ENCODE measurements around the gene DGKB.

The DGKB gene

DNA sequence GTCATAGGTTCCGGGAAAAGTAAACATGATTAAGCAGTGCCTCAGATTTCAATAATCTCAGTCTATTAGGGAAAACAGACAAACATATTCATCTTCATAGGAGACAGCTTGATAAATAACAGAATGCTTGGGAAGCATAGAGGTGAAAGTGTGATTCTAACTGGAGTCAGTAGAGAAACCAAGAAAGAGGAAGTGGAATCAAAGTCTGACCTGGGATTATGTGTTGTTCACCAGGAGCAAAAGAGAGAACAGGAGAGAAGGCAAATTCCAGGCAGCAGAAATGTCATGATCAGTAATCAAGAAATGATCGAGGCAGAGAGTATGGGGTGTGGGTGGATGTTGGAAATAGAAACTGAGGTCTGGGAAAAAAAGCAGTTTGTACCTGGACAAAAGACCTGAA lies 43.7 kb downstream of the DGKB start:
- Histone ChIP-seq H3K4me1 (ENCODE audit: insufficient read depth, poor library complexity, severe bottlenecking) (no peaks in the 10 kb centered on the region), H3K4me3 (ENCODE audit: severe bottlenecking) (no peak overlapping the region), H3K9me3 (ENCODE audit: severe bottlenecking) (no peaks in the 10 kb centered on the region), H3K27me3 (ENCODE audit: insufficient read depth, poor library complexity, severe bottlenecking) (peaks cover 3% of the 10 kb centered on the region), H3K27ac (ENCODE audit: poor library complexity, severe bottlenecking) (no peak overlapping the region), H3K36me3 (ENCODE audit: low read depth) (no peaks in the 10 kb centered on the region)
- DNase-seq (ENCODE audit: low spot score), result no peak
- no peak for ATAC-seq (ENCODE audit: low read depth)
- TF ChIP-seq, protein P1, sequence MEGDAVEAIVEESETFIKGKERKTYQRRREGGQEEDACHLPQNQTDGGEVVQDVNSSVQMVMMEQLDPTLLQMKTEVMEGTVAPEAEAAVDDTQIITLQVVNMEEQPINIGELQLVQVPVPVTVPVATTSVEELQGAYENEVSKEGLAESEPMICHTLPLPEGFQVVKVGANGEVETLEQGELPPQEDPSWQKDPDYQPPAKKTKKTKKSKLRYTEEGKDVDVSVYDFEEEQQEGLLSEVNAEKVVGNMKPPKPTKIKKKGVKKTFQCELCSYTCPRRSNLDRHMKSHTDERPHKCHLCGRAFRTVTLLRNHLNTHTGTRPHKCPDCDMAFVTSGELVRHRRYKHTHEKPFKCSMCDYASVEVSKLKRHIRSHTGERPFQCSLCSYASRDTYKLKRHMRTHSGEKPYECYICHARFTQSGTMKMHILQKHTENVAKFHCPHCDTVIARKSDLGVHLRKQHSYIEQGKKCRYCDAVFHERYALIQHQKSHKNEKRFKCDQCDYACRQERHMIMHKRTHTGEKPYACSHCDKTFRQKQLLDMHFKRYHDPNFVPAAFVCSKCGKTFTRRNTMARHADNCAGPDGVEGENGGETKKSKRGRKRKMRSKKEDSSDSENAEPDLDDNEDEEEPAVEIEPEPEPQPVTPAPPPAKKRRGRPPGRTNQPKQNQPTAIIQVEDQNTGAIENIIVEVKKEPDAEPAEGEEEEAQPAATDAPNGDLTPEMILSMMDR (IDR thresholded peaks at IDR 0.05; ENCODE audit: poor library complexity, severe bottlenecking), result no peak

DNA sequence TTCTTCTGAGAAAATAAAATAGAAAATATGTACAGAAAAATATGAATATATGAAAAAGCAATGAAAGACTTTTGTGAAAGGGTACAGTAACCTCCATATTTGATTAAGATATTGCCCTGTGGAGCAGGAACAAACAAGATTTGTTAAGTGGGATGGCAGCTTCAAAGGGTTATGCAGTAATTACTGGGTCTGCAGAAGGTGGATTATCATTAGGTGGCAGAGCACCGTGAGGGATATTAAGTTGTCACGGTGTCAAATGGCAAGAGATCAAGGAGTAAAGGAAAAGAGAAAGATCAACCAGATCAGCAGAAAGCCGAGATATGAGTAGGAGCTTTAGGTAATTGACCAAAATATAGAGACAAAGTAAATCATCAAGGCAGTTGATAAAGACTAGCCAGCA lies 44.1 kb downstream of the DGKB start:
- ATAC-seq (ENCODE audit: low read depth), result no peak
- Histone ChIP-seq H3K36me3 (ENCODE audit: low read depth) (no peaks in the 10 kb centered on the region), H3K27me3 (ENCODE audit: insufficient read depth, poor library complexity, severe bottlenecking) (peaks cover 3% of the 10 kb centered on the region), H3K4me3 (ENCODE audit: severe bottlenecking) (no peak overlapping the region), H3K4me1 (ENCODE audit: insufficient read depth, poor library complexity, severe bottlenecking) (no peaks in the 10 kb centered on the region), H3K9me3 (ENCODE audit: severe bottlenecking) (no peaks in the 10 kb centered on the region), H3K27ac (ENCODE audit: poor library complexity, severe bottlenecking) (no peak overlapping the region)
- TF ChIP-seq, protein P1 (IDR thresholded peaks at IDR 0.05; ENCODE audit: poor library complexity, severe bottlenecking), result no peak
- DNase-seq (ENCODE audit: low spot score), result no peak

DNA sequence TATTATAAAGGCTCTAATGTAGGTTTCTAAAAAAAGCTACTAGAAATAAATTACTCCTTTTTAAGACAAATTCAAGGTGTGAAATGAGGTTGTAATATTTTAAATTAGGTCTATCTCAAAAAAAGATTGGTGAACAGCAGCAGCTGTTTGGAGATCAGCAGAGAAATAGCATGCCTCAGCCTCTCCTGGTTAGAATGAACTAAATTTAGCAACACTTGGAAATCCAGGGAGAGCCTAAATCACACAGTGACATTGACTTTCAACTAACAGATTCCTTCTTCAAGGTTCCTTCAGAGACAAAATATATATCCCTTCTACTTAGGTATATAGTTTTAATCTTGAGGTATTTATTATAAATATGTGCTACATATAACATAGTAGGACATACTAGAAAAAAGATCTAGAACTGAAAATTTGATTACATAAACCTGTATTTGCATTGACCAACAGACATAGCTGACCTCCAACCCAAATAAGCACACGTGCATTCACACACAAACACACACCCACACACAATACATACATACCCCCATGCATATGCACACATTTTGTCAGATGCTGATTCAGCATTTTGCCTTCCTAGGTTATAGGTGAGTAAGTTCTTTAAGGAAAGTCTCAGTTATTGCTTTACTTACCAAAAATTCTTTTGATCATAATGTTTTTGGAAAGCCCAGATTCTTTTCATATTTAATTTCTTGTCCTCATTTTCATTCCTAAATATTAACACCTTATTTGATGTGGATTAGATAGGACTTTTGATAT lies 47.3 kb downstream of the DGKB start:
- Histone ChIP-seq H3K9me3 (ENCODE audit: severe bottlenecking) (no peaks in the 10 kb centered on the region), H3K4me1 (ENCODE audit: insufficient read depth, poor library complexity, severe bottlenecking) (no peaks in the 10 kb centered on the region), H3K27me3 (ENCODE audit: insufficient read depth, poor library complexity, severe bottlenecking) (no peaks in the 10 kb centered on the region), H3K36me3 (ENCODE audit: low read depth) (no peaks in the 10 kb centered on the region), H3K27ac (ENCODE audit: poor library complexity, severe bottlenecking) (no peak overlapping the region), H3K4me3 (ENCODE audit: severe bottlenecking) (no peak overlapping the region)
- ATAC-seq (ENCODE audit: low read depth), result no peak
- TF ChIP-seq, protein P1 (IDR thresholded peaks at IDR 0.05; ENCODE audit: poor library complexity, severe bottlenecking), result no peak
- DNase-seq (ENCODE audit: low spot score), result no peak

DNA sequence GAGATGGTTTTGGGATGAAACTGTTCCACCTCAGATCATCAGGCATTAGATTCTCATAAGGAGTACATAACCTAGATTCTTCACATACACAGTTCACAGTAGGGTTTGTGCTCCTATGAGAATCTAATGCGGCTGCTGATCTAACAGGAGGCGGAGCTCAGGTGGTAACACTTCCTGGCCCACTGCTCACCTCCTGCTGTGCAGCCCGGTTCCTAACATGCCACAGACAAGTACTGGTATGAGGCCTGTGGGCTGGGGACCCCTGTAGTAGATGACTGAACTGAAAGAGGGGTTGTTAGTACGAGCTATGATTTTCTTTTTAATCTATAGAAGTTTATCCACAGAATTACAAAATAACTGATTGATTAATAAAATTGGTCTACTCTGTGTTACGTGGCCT lies 48.1 kb downstream of the DGKB start:
- ATAC-seq (ENCODE audit: low read depth) (no peak), DNase-seq (ENCODE audit: low spot score) (no peak)
- H3K4me3 ChIP-seq (ENCODE audit: severe bottlenecking), result no peak overlapping the region
- no peaks in the 10 kb centered on the region for H3K9me3 ChIP-seq (ENCODE audit: severe bottlenecking)
- no peaks in the 10 kb centered on the region for H3K27me3 ChIP-seq (ENCODE audit: insufficient read depth, poor library complexity, severe bottlenecking)
- no peak overlapping the region for H3K27ac ChIP-seq (ENCODE audit: poor library complexity, severe bottlenecking)
- no peaks in the 10 kb centered on the region for H3K4me1 ChIP-seq (ENCODE audit: insufficient read depth, poor library complexity, severe bottlenecking)
- TF ChIP-seq, protein P1 (IDR thresholded peaks at IDR 0.05; ENCODE audit: poor library complexity, severe bottlenecking), result no peak
- H3K36me3 ChIP-seq (ENCODE audit: low read depth), result no peaks in the 10 kb centered on the region

DNA sequence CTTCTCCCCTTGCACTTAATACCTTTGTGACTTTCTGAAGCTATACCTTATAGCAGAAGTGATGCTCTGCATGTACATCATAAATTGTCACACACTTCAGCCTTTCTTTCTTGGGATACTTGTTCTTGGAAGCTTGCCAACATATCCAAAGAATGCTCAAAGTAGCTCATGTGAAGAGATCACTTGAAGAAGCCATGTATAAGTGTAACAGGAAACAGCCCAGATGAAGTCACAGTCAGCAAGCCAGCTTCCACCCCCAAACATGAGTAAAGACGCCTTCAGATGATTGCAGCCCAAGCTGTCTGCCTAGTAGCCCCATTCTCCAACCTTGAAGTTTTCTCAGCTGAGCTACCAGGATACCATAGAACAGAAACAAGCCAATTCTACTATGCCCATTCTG lies 50.9 kb downstream of the DGKB start:
- no peak for DNase-seq (ENCODE audit: low spot score)
- Histone ChIP-seq H3K4me1 (ENCODE audit: insufficient read depth, poor library complexity, severe bottlenecking) (no peaks in the 10 kb centered on the region), H3K27ac (ENCODE audit: poor library complexity, severe bottlenecking) (no peak overlapping the region), H3K27me3 (ENCODE audit: insufficient read depth, poor library complexity, severe bottlenecking) (no peaks in the 10 kb centered on the region), H3K4me3 (ENCODE audit: severe bottlenecking) (no peak overlapping the region), H3K9me3 (ENCODE audit: severe bottlenecking) (no peaks in the 10 kb centered on the region), H3K36me3 (ENCODE audit: low read depth) (no peaks in the 10 kb centered on the region)
- TF ChIP-seq, protein P1 (IDR thresholded peaks at IDR 0.05; ENCODE audit: poor library complexity, severe bottlenecking), result no peak
- no peak for ATAC-seq (ENCODE audit: low read depth)

Measured in RWPE2 (cell line).